ENCODE measurements around the gene KLHL9. TPM values are rescaled to one million over a fixed set of nuclear protein-coding genes. Genes with fewer than 3 reads are reported as not detected.

KLHL9 gene
- total RNA-seq, 1 experiment from 2014 or later = 8.9 TPM

GRCh38 chr9:21362287-21362686, 27.1 kb upstream of the KLHL9 start:
- CTCF ChIA-PET = no interaction called here
- POLR2A ChIA-PET (ENCODE audit: low non-redundant PET) = no interaction called here
- TF ChIP-seq CTCF (conservative IDR thresholded peaks at IDR 0.05; ENCODE audit: low read depth, low read length) = no peak
- no peak for TF ChIP-seq EZH2 (IDR thresholded peaks at IDR 0.05; ENCODE audit: borderline replicate concordance, low read depth, low read length, poor library complexity, severe bottlenecking)
- no peaks in the 10 kb centered on the region for H3K27me3 ChIP-seq (replicated peaks; ENCODE audit: insufficient read depth, low read depth, low read length, poor library complexity)
- no peak overlapping the region for H3K27ac ChIP-seq (ENCODE audit: low read depth, low read length, poor library complexity, severe bottlenecking)
- H3K4me1 ChIP-seq (ENCODE audit: insufficient read depth, low read length, poor library complexity, severe bottlenecking) = no peaks in the 10 kb centered on the region
- H3K4me3 ChIP-seq (ENCODE audit: low read depth, low read length, poor library complexity, severe bottlenecking) = no peak overlapping the region
- DNase-seq (ENCODE audit: low spot score) = no peak
- H3K9me3 ChIP-seq (ENCODE audit: low read depth, low read length, poor library complexity, severe bottlenecking) = no peaks in the 10 kb centered on the region
- no TSS peak for BruUV-seq (replicated peaks)
- H3K36me3 ChIP-seq (ENCODE audit: insufficient read depth, low read length, poor library complexity, severe bottlenecking) = no peaks in the 10 kb centered on the region
- intact Hi-C loops (cut with micrococcal nuclease; ENCODE audit: unreplicated experiment) = no loop called here

GRCh38 chr9:21357479-21358460, 22.6 kb upstream of the KLHL9 start:
- intact Hi-C loops (cut with micrococcal nuclease; ENCODE audit: unreplicated experiment) = no loop called here
- H3K4me1 ChIP-seq (ENCODE audit: insufficient read depth, low read length, poor library complexity, severe bottlenecking) = no peaks in the 10 kb centered on the region
- no peaks in the 10 kb centered on the region for H3K9me3 ChIP-seq (ENCODE audit: low read depth, low read length, poor library complexity, severe bottlenecking)
- ChIA-PET POLR2A (ENCODE audit: low non-redundant PET) (no interaction called here), CTCF (no interaction called here)
- no peak overlapping the region for H3K27ac ChIP-seq (ENCODE audit: low read depth, low read length, poor library complexity, severe bottlenecking)
- no peaks in the 10 kb centered on the region for H3K36me3 ChIP-seq (ENCODE audit: insufficient read depth, low read length, poor library complexity, severe bottlenecking)
- BruUV-seq (replicated peaks) = no TSS peak
- H3K27me3 ChIP-seq (replicated peaks; ENCODE audit: insufficient read depth, low read depth, low read length, poor library complexity) = peaks cover 5% of the 10 kb centered on the region
- TF ChIP-seq EZH2 (IDR thresholded peaks at IDR 0.05; ENCODE audit: borderline replicate concordance, low read depth, low read length, poor library complexity, severe bottlenecking) = no peak
- no peak for TF ChIP-seq CTCF (conservative IDR thresholded peaks at IDR 0.05; ENCODE audit: low read depth, low read length)
- no peak for DNase-seq (ENCODE audit: low spot score)
- H3K4me3 ChIP-seq (ENCODE audit: low read depth, low read length, poor library complexity, severe bottlenecking) = no peak overlapping the region

GRCh38 chr9:21350787-21351186, 15.6 kb upstream of the KLHL9 start, which contains the start of gene IFNA6:
Gene IFNA6, minus strand, starts transcription at chr9:21350887. Its CDS starts 0 bp downstream, at chr9:21350887.
- Histone ChIP-seq H3K4me3 (ENCODE audit: low read depth, low read length, poor library complexity, severe bottlenecking) (no peak within 1 kb of the TSS), H3K27me3 (replicated peaks; ENCODE audit: insufficient read depth, low read depth, low read length, poor library complexity) (peaks cover 5% of the 10 kb centered on the region), H3K27ac (ENCODE audit: low read depth, low read length, poor library complexity, severe bottlenecking) (no peak within 1 kb of the TSS), H3K4me1 (ENCODE audit: insufficient read depth, low read length, poor library complexity, severe bottlenecking) (no peaks in the 10 kb centered on the region), H3K9me3 (ENCODE audit: low read depth, low read length, poor library complexity, severe bottlenecking) (no peaks in the 10 kb centered on the region), H3K36me3 (ENCODE audit: insufficient read depth, low read length, poor library complexity, severe bottlenecking) (no peaks in the 10 kb centered on the region)
- POLR2A ChIA-PET (ENCODE audit: low non-redundant PET) = no interaction called here
- TF ChIP-seq CTCF (conservative IDR thresholded peaks at IDR 0.05; ENCODE audit: low read depth, low read length) = no peak
- TF ChIP-seq EZH2 (IDR thresholded peaks at IDR 0.05; ENCODE audit: borderline replicate concordance, low read depth, low read length, poor library complexity, severe bottlenecking) = no peak
- intact Hi-C loops (cut with micrococcal nuclease; ENCODE audit: unreplicated experiment) = no loop called here
- no peak for DNase-seq (ENCODE audit: low spot score)
- CTCF ChIA-PET = no interaction called here
- no TSS peak for BruUV-seq (replicated peaks)

Measured in A673 (cell line).